GM12891 (cell line): Measurements from ENCODE around the gene OR4C5.
"Not testable (repeated sequence)": the region's sequence is repeated elsewhere in the genome, so short reads cannot be mapped to it uniquely, and the experiment has no call there.

Experiments
- POLR2A ChIP-seq: IDR thresholded peaks from 2 replicates; pipeline ENCODE4 v1.6.1; 2011; ENCODE audit warnings: low read depth, low read length, control low read depth
- POLR2AphosphoS5 ChIP-seq: IDR thresholded peaks from 2 replicates; pipeline ENCODE4 v1.6.1; 2011; ENCODE audit warnings: low read depth, low read length, control low read depth
- SPI1 ChIP-seq: IDR thresholded peaks from 2 replicates; pipeline ENCODE4 v1.6.1; 2011; ENCODE audit warnings: low read depth, low read length, control low read depth
- TAF1 ChIP-seq: IDR thresholded peaks from 2 replicates; pipeline ENCODE4 v1.6.1; 2011; ENCODE audit warnings: low read depth, low read length, control low read depth

- TF ChIP-seq POLR2A, TAF1, POLR2AphosphoS5, SPI1: not testable (repeated sequence)
These were observed 23.8 kb downstream of the OR4C5 start for GRCh38 chr11:48342505-48342904.
